Measurements from ENCODE around the gene SCAP. TPM values are rescaled to one million over a fixed set of nuclear protein-coding genes. Genes with fewer than 3 reads are reported as not detected.
A peak's percentile ranks its signal among the peaks of the same experiment; 100 is the strongest.

Gene SCAP
- total RNA-seq, 1 experiment from 2014 or later = 67.6 TPM

GRCh38 chr3:47379411-47379899 is 96.3 kb downstream of the SCAP start:
- H3K9me3 ChIP-seq (ENCODE audit: control insufficient read depth in 1 of 2, insufficient read depth in 1 of 2, low read depth in 1 of 2, low read length in 2 of 2) = no peaks in the 10 kb centered on the region
- H3K79me2 ChIP-seq (ENCODE audit: insufficient read depth, low read length) = peaks cover 48% of the 10 kb centered on the region
- no peaks in the 10 kb centered on the region for H3K27me3 ChIP-seq (ENCODE audit: insufficient read depth, low read length)
- no peak for DNase-seq (ENCODE audit: low read depth, low spot score)
- peak overlapping the region; percentile 88 for H3K4me2 ChIP-seq (ENCODE audit: low read length)
- TF ChIP-seq YY1 (IDR thresholded peaks at IDR 0.05; ENCODE audit: extremely low read depth, insufficient replicate concordance, low read depth, low read length) (no peak), ZBTB33 (IDR thresholded peaks at IDR 0.05; ENCODE audit: extremely low read depth, insufficient replicate concordance, low read length) (no peak), TCF7L2 (IDR thresholded peaks at IDR 0.05; ENCODE audit: borderline replicate concordance, extremely low read depth, insufficient read depth, insufficient read length) (no peak), SRF (IDR thresholded peaks at IDR 0.05; ENCODE audit: low read depth) (no peak), SIN3A (IDR thresholded peaks at IDR 0.05; ENCODE audit: low read depth) (no peak), ZNF274 (IDR thresholded peaks at IDR 0.05; ENCODE audit: low read depth, low read length) (no peak), CEBPB (IDR thresholded peaks at IDR 0.05; ENCODE audit: low read depth) (no peak), CBX3 (IDR thresholded peaks at IDR 0.05; ENCODE audit: low read depth) (no peak)
- ATAC-seq = no peak
- H3K9ac ChIP-seq (ENCODE audit: low read length) = peak overlapping the region; percentile 94
- ChIA-PET CTCF (no interaction called here), POLR2A (no interaction called here), RAD21 (ENCODE audit: low non-redundant PET in 1 of 2, low total read pairs in 2 of 2, uncharacterized antibody in 2 of 2, unreplicated experiment in 2 of 2) (no interaction called here)
- peak overlapping the region; percentile 87 to 97 for H3K4me3 ChIP-seq (replicated peaks in 1 of 2; ENCODE audit: low read depth in 1 of 2, low read length in 2 of 2)
- no peaks in the 10 kb centered on the region for H3K36me3 ChIP-seq (ENCODE audit: control insufficient read depth in 1 of 2, insufficient read depth in 2 of 2, low read length in 2 of 2)
- intact Hi-C loops (cut with micrococcal nuclease) = no loop called here
- peaks cover 9 to 25% of the 10 kb centered on the region in 2 experiments for H3K4me1 ChIP-seq (ENCODE audit: control insufficient read depth in 1 of 2, insufficient read depth in 2 of 2, low read length in 2 of 2)
- BruUV-seq (replicated peaks) = no TSS peak
- H3K27ac ChIP-seq (ENCODE audit: low read depth, low read length) = peak overlapping the region; percentile 83
- no peaks in the 10 kb centered on the region for H3K9me2 ChIP-seq (ENCODE audit: insufficient read depth)
- H2AFZ ChIP-seq (ENCODE audit: low read depth, low read length, poor library complexity, severe bottlenecking) = no peak overlapping the region
- no peaks in the 10 kb centered on the region for H4K20me1 ChIP-seq (ENCODE audit: insufficient read depth)

All from HCT116 (cell line).